HepG2 (cell line): Measurements from ENCODE around the gene FOXN3. TPM values are rescaled to one million over a fixed set of nuclear protein-coding genes. Genes with fewer than 3 reads are reported as not detected.

ENCODE experiments used
- ARNT2 ChIP-seq: sonication (generic); formaldehyde crosslinking; IDR thresholded peaks from 2 replicates; pipeline ENCODE4 v1.8.0; 2022; ENCODE audit warnings: mild to moderate bottlenecking, low read depth, missing genetic modification reagents, moderate library complexity
- ATF3 ChIP-seq: sonication (generic); formaldehyde crosslinking; IDR thresholded peaks from 2 replicates; pipeline ENCODE4 v1.4.0; 2020; ENCODE audit warnings: missing genetic modification reagents
- ATF7 ChIP-seq, 2 experiments: fragments of 450-650 bp in 1 of 2; sonication (generic) in 1 of 2; formaldehyde crosslinking in 1 of 2; IDR thresholded peaks; 2 replicates each; pipeline versions ENCODE4 v1.4.0 to v1.6.1; 2016 to 2020; ENCODE audit warnings: antibody characterized with exemption in 1 of 2, mild to moderate bottlenecking in 1 of 2, missing genetic modification reagents in 1 of 2
- CENPBD1 ChIP-seq: sonication (generic); formaldehyde crosslinking; IDR thresholded peaks from 2 replicates; pipeline ENCODE4 v1.8.0; 2022; ENCODE audit warnings: missing genetic modification reagents, low read depth, mild to moderate bottlenecking, borderline replicate concordance
- E2F2 ChIP-seq: sonication (generic); formaldehyde crosslinking; IDR thresholded peaks from 2 replicates; pipeline ENCODE4 v1.4.0; 2020; ENCODE audit warnings: missing genetic modification reagents, borderline replicate concordance
- HOXD1 ChIP-seq: sonication (generic); formaldehyde crosslinking; IDR thresholded peaks from 2 replicates; pipeline ENCODE4 v1.5.0; 2020; ENCODE audit warnings: missing genetic modification reagents
- REPIN1 ChIP-seq: sonication (generic); formaldehyde crosslinking; IDR thresholded peaks from 2 replicates; pipeline ENCODE4 v1.8.0; 2022; ENCODE audit warnings: missing genetic modification reagents, low read depth, mild to moderate bottlenecking, borderline replicate concordance
- SP4 ChIP-seq: sonication (generic); formaldehyde crosslinking; IDR thresholded peaks from 2 replicates; pipeline ENCODE4 v1.8.1; 2023; ENCODE audit warnings: mild to moderate bottlenecking, missing genetic modification reagents
- ZBTB2 ChIP-seq: sonication (generic); formaldehyde crosslinking; IDR thresholded peaks from 2 replicates; pipeline ENCODE4 v1.8.0; 2022; ENCODE audit warnings: low read depth, missing genetic modification reagents
- ZBTB46 ChIP-seq: sonication (generic); formaldehyde crosslinking; IDR thresholded peaks from 2 replicates; pipeline ENCODE4 v1.4.0; 2020; ENCODE audit warnings: mild to moderate bottlenecking, missing genetic modification reagents, borderline replicate concordance
- ZNF234 ChIP-seq: sonication (generic); formaldehyde crosslinking; conservative IDR thresholded peaks from 2 replicates; pipeline ENCODE4 v1.5.1; 2020; ENCODE audit warnings: mild to moderate bottlenecking, missing genetic modification reagents
- ZNF260 ChIP-seq: sonication (generic); formaldehyde crosslinking; IDR thresholded peaks from 2 replicates; pipeline ENCODE4 v1.4.0; 2020; ENCODE audit warnings: missing genetic modification reagents, low read depth, mild to moderate bottlenecking, borderline replicate concordance
- ZNF276 ChIP-seq: sonication (generic); formaldehyde crosslinking; IDR thresholded peaks from 2 replicates; pipeline ENCODE4 v1.4.0; 2020; ENCODE audit warnings: mild to moderate bottlenecking, low read depth, missing genetic modification reagents
- ZNF737 ChIP-seq: sonication (generic); formaldehyde crosslinking; IDR thresholded peaks from 2 replicates; pipeline ENCODE4 v1.5.0; 2020; ENCODE audit warnings: missing genetic modification reagents, mild to moderate bottlenecking, borderline replicate concordance
- ZNF850 ChIP-seq: sonication (generic); formaldehyde crosslinking; conservative IDR thresholded peaks from 2 replicates; pipeline ENCODE4 v1.9.0; 2021; ENCODE audit warnings: mild to moderate bottlenecking, missing genetic modification reagents
- ZSCAN31 ChIP-seq: sonication (generic); formaldehyde crosslinking; IDR thresholded peaks from 2 replicates; pipeline ENCODE4 v1.5.0; 2020; ENCODE audit warnings: low read depth, mild to moderate bottlenecking, missing genetic modification reagents
- polyA plus RNA-seq, 8 experiments: library from polyadenylated mRNA; depleted of rRNA in 3 of 8; stranded (reverse) in 7 of 8; unstranded in 1 of 8; fragments of >200 nt; fragmentation: Illumina TruSeq in 4 of 8; extraction: Trizol in 4 of 8; gene quantifications; 2 replicates each; pipeline versions ENCODE4 v1.2.1 to v1.2.3, GENCODE V29; 2011 to 2016; ENCODE audit warnings: low read depth in 4 of 8, missing spikeins in 1 of 8, mixed read lengths in 1 of 8; ENCODE audit not compliant: insufficient read depth in 1 of 8
- total RNA-seq, 5 experiments: library from RNA; depleted of rRNA; stranded (reverse); fragments of >200 nt; fragmentation: Illumina TruSeq; extraction: Trizol; gene quantifications; 2 replicates each; pipeline ENCODE4 v1.2.3, GENCODE V29; 2016; ENCODE audit warnings: low read depth in 1 of 5

FOXN3 gene
- total and polyA plus RNA-seq, 2 of the 13 experiments (the other 11 are each of a cell fraction or from before 2014, with no cell fraction given), result 32.4 to 70.2 TPM

GRCh38 chr14:89340200-89341181 lies 76.5 kb downstream of the FOXN3 start (continued):
- TF ChIP-seq ZBTB2 (CRISPR knock-in tag) (no peak), ATF3 (CRISPR knock-in tag) (no peak), ZNF850 (CRISPR knock-in tag) (no peak), REPIN1 (CRISPR knock-in tag) (no peak), SP4 (CRISPR knock-in tag) (no peak), E2F2 (CRISPR knock-in tag) (no peak), HOXD1 (CRISPR knock-in tag) (no peak), ZNF260 (no peak), ZNF234 (CRISPR knock-in tag) (no peak), CENPBD1 (CRISPR knock-in tag) (no peak), ZNF276 (CRISPR knock-in tag) (no peak), ATF7 (IDR thresholded peaks at IDR 0.05) (no peak), ATF7 (CRISPR knock-in tag; IDR thresholded peaks at IDR 0.05) (no peak), ZNF737 (no peak), ZBTB46 (no peak), ZSCAN31 (no peak), ARNT2 (CRISPR knock-in tag) (no peak)
